ENCODE measurements around the gene LAMA2.

LAMA2 gene

DNA sequence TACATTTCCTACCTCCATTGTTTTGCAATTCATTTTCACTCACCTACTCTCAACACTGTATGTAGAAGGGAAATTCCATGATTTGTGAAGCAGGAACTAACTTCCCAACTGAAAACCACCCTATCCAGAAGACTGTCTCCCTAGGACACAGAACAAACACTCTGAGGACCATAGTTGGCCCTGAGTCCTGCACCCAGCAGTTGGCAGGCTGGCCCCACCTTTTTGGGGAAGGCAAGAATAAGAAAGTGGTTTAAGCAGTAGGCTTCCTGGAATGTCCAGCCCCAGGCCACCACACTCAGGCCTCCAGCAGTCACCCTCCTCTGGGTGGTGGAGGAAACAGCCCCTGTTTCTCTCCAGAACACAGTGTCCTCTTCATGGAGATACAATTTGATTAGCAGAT lies 568.2 kb downstream of the LAMA2 start:
- no peaks in the 10 kb centered on the region for H3K9me3 ChIP-seq (ENCODE audit: insufficient read depth, low read length)
- TF ChIP-seq ZNF274 (IDR thresholded peaks at IDR 0.05; ENCODE audit: low read depth, low read length) = no peak
- no peak for TF ChIP-seq SUZ12 (IDR thresholded peaks at IDR 0.05; ENCODE audit: extremely low read depth, insufficient read depth, insufficient read length)
- TF ChIP-seq YY1 (IDR thresholded peaks at IDR 0.05; ENCODE audit: insufficient read depth, insufficient read length) = no peak
- DNase-seq (ENCODE audit: low read depth, low spot score) = no peak
- H3K9ac ChIP-seq (ENCODE audit: insufficient read length, low read depth) = no peak overlapping the region
- no peak overlapping the region for H3K4me3 ChIP-seq (ENCODE audit: insufficient read length, low read depth)
- no peaks in the 10 kb centered on the region for H3K36me3 ChIP-seq (ENCODE audit: insufficient read depth, insufficient read length, low read length)
- no peaks in the 10 kb centered on the region for H3K27me3 ChIP-seq (ENCODE audit: insufficient read depth, insufficient read length)
- H3K4me1 ChIP-seq (ENCODE audit: insufficient read depth, insufficient read length) = no peaks in the 10 kb centered on the region

DNA sequence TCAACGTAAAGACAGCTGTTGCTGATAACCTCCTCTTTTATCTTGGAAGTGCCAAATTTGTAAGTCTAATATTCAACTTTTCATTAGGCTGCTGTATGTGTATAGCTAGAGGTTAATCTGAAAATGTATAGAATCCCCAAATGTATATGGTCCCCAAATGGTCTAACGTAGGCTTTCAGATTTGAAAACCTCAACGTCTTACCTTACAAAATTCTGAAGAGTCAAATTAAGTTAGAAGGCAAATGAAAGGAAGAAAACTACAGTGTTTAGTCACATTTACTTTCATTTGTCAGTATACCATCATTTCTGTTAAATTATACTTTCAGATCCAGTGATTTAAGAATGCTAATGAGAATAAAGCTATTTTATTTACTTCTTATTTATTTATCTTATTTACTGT lies 570.1 kb downstream of the LAMA2 start:
- DNase-seq (ENCODE audit: low read depth, low spot score) = no peak
- TF ChIP-seq SUZ12 (IDR thresholded peaks at IDR 0.05; ENCODE audit: extremely low read depth, insufficient read depth, insufficient read length) (no peak), YY1 (IDR thresholded peaks at IDR 0.05; ENCODE audit: insufficient read depth, insufficient read length) (no peak), ZNF274 (IDR thresholded peaks at IDR 0.05; ENCODE audit: low read depth, low read length) (no peak)
- H3K36me3 ChIP-seq (ENCODE audit: insufficient read depth, insufficient read length, low read length) = no peaks in the 10 kb centered on the region
- H3K4me3 ChIP-seq (ENCODE audit: insufficient read length, low read depth) = no peak overlapping the region
- H3K27me3 ChIP-seq (ENCODE audit: insufficient read depth, insufficient read length) = no peaks in the 10 kb centered on the region
- H3K9ac ChIP-seq (ENCODE audit: insufficient read length, low read depth) = no peak overlapping the region
- H3K4me1 ChIP-seq (ENCODE audit: insufficient read depth, insufficient read length) = no peaks in the 10 kb centered on the region
- H3K9me3 ChIP-seq (ENCODE audit: insufficient read depth, low read length) = no peaks in the 10 kb centered on the region

GRCh38 chr6:129454488-129454887 lies 571.5 kb downstream of the LAMA2 start:
- H3K9ac ChIP-seq (ENCODE audit: insufficient read length, low read depth) = no peak overlapping the region
- no peaks in the 10 kb centered on the region for H3K36me3 ChIP-seq (ENCODE audit: insufficient read depth, insufficient read length, low read length)
- no peak for DNase-seq (ENCODE audit: low read depth, low spot score)
- H3K4me1 ChIP-seq (ENCODE audit: insufficient read depth, insufficient read length) = no peaks in the 10 kb centered on the region
- H3K27me3 ChIP-seq (ENCODE audit: insufficient read depth, insufficient read length) = no peaks in the 10 kb centered on the region
- no peaks in the 10 kb centered on the region for H3K9me3 ChIP-seq (ENCODE audit: insufficient read depth, low read length)
- H3K4me3 ChIP-seq (ENCODE audit: insufficient read length, low read depth) = no peak overlapping the region
- TF ChIP-seq SUZ12 (IDR thresholded peaks at IDR 0.05; ENCODE audit: extremely low read depth, insufficient read depth, insufficient read length) (no peak), ZNF274 (IDR thresholded peaks at IDR 0.05; ENCODE audit: low read depth, low read length) (no peak), YY1 (IDR thresholded peaks at IDR 0.05; ENCODE audit: insufficient read depth, insufficient read length) (no peak)

DNA sequence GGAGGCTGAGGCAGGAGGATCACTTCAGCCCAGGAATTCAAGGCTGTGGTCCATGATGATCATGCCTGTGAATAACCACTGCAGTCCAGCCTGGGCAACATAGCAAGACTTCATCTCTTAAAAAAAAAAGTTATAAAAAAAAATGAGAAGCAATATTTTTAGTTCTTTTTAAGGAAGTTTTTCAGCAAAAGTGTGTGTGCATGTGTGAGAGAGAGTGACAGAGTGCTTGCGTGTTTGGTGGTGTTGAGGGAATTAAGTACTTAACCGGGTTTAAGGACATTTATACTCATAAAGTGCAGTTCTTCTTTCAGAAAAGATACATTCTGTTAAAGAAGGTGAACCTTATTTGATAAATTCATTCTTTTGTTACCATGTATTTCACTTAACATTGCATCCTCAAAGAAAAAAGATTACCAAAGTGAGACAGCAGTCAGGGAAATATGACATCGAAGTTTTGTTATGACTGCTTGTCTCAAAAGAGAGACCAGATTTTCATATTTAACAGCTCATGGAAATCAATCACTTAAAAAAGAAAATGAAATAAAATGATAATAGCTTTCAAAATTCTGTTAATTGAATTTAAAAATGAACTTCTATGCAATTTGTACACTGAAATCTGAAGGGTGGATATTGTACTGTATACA lies 572.3 kb downstream of the LAMA2 start:
- Histone ChIP-seq H3K9me3 (ENCODE audit: insufficient read depth, low read length) (no peaks in the 10 kb centered on the region), H3K36me3 (ENCODE audit: insufficient read depth, insufficient read length, low read length) (no peaks in the 10 kb centered on the region), H3K4me1 (ENCODE audit: insufficient read depth, insufficient read length) (no peaks in the 10 kb centered on the region), H3K4me3 (ENCODE audit: insufficient read length, low read depth) (no peak overlapping the region), H3K27me3 (ENCODE audit: insufficient read depth, insufficient read length) (no peaks in the 10 kb centered on the region), H3K9ac (ENCODE audit: insufficient read length, low read depth) (no peak overlapping the region)
- DNase-seq (ENCODE audit: low read depth, low spot score) = no peak
- TF ChIP-seq YY1 (IDR thresholded peaks at IDR 0.05; ENCODE audit: insufficient read depth, insufficient read length) (no peak), ZNF274 (IDR thresholded peaks at IDR 0.05; ENCODE audit: low read depth, low read length) (no peak), SUZ12 (IDR thresholded peaks at IDR 0.05; ENCODE audit: extremely low read depth, insufficient read depth, insufficient read length) (no peak)

DNA sequence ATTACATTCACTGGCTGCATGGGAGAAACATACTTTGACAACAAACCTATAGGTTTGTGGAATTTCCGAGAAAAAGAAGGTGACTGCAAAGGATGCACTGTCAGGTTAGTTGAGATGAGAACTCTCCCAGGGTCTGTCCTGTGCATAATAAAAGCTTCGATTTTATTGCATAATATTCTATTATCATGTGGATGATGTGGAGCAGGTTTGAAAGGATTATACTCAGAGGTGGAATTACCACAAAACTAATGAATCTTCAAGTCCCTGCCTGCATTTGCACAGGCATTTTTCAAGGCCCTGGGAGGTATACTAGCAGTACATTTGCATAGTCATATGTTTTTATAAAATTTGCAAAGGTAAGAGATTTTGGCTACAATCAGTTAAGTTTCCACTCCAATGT lies 577.3 kb downstream of the LAMA2 start:
- H3K4me1 ChIP-seq (ENCODE audit: insufficient read depth, insufficient read length) = no peaks in the 10 kb centered on the region
- no peaks in the 10 kb centered on the region for H3K9me3 ChIP-seq (ENCODE audit: insufficient read depth, low read length)
- DNase-seq (ENCODE audit: low read depth, low spot score) = no peak
- H3K9ac ChIP-seq (ENCODE audit: insufficient read length, low read depth) = no peak overlapping the region
- H3K36me3 ChIP-seq (ENCODE audit: insufficient read depth, insufficient read length, low read length) = no peaks in the 10 kb centered on the region
- H3K4me3 ChIP-seq (ENCODE audit: insufficient read length, low read depth) = no peak overlapping the region
- H3K27me3 ChIP-seq (ENCODE audit: insufficient read depth, insufficient read length) = no peaks in the 10 kb centered on the region
- no peak for TF ChIP-seq SUZ12 (IDR thresholded peaks at IDR 0.05; ENCODE audit: extremely low read depth, insufficient read depth, insufficient read length)
- no peak for TF ChIP-seq YY1 (IDR thresholded peaks at IDR 0.05; ENCODE audit: insufficient read depth, insufficient read length)
- TF ChIP-seq ZNF274 (IDR thresholded peaks at IDR 0.05; ENCODE audit: low read depth, low read length) = no peak

DNA sequence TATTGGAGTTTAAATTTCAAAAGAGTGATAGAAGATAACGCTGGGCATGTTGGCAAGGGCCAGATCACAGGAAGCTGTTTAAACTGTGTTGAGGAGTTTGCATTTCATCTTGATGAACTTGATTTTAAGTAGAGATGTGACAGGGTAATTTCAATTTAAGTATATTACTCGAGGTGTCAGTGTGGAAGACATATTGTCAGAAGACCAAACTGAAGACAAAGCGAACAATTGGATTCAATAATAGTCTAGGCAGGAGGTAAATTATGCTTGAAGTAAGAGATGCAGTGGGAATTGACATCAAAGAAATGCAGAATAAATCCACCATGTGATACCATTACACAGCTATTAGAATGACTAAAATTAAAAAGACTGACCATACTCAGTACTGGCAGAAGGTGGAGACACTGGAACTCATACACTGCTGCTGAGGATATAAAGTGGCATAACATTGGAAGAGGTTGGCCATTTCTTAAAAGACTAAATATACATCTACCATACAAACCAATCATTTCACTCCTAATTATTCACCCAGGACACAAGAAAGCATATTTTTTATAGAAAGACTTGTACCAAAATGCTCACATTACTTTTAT lies 586.2 kb downstream of the LAMA2 start:
- no peaks in the 10 kb centered on the region for H3K4me1 ChIP-seq (ENCODE audit: insufficient read depth, insufficient read length)
- DNase-seq (ENCODE audit: low read depth, low spot score) = no peak
- TF ChIP-seq YY1 (IDR thresholded peaks at IDR 0.05; ENCODE audit: insufficient read depth, insufficient read length) = no peak
- no peak for TF ChIP-seq SUZ12 (IDR thresholded peaks at IDR 0.05; ENCODE audit: extremely low read depth, insufficient read depth, insufficient read length)
- TF ChIP-seq ZNF274 (IDR thresholded peaks at IDR 0.05; ENCODE audit: low read depth, low read length) = no peak

GRCh38 chr6:129472239-129472638 lies 589.3 kb downstream of the LAMA2 start:
- H3K27me3 ChIP-seq (ENCODE audit: insufficient read depth, insufficient read length) = no peaks in the 10 kb centered on the region
- no peaks in the 10 kb centered on the region for H3K4me1 ChIP-seq (ENCODE audit: insufficient read depth, insufficient read length)
- H3K9me3 ChIP-seq (ENCODE audit: insufficient read depth, low read length) = no peaks in the 10 kb centered on the region
- H3K4me3 ChIP-seq (ENCODE audit: insufficient read length, low read depth) = no peak overlapping the region
- H3K36me3 ChIP-seq (ENCODE audit: insufficient read depth, insufficient read length, low read length) = no peaks in the 10 kb centered on the region
- DNase-seq (ENCODE audit: low read depth, low spot score) = no peak
- TF ChIP-seq YY1 (IDR thresholded peaks at IDR 0.05; ENCODE audit: insufficient read depth, insufficient read length) = no peak
- no peak overlapping the region for H3K9ac ChIP-seq (ENCODE audit: insufficient read length, low read depth)

More for the DNA sequence above, 586.2 kb downstream of the LAMA2 start:
- Histone ChIP-seq H3K36me3 (ENCODE audit: insufficient read depth, insufficient read length, low read length) (no peaks in the 10 kb centered on the region), H3K27me3 (ENCODE audit: insufficient read depth, insufficient read length) (no peaks in the 10 kb centered on the region), H3K9me3 (ENCODE audit: insufficient read depth, low read length) (no peaks in the 10 kb centered on the region), H3K4me3 (ENCODE audit: insufficient read length, low read depth) (no peak overlapping the region), H3K9ac (ENCODE audit: insufficient read length, low read depth) (no peak overlapping the region)

All from NT2/D1 (cell line).